PC-3 (cell line): ENCODE data around the gene HIPK1. TPM values are rescaled to one million over a fixed set of nuclear protein-coding genes. Genes with fewer than 3 reads are reported as not detected.

Experiments used
- ATAC-seq: fragments of 200-7000 bp; cut with Tn5 transposase; 2 replicates; pipeline ENCODE4 v1.9.1; 2020; ENCODE audit warnings: mild to moderate bottlenecking, moderate library complexity
- BruUV-seq: library from RNA; stranded (reverse); fragments of 400-500 nt; replicated peaks from 2 replicates; lab custom pipeline; 2021; lab: Mats Ljungman, UMichigan
- CTCF ChIA-PET: fragments of 300-600 bp; sonication (Branson Sonifier 250); formaldehyde crosslinking; loops from one replicate; lab custom pipeline; 2022; ENCODE audit warnings: antibody characterized with exemption; lab: Charles Lee
- POLR2A ChIA-PET: fragments of 300-600 bp; sonication (Branson Sonifier 250); formaldehyde crosslinking; loops from one replicate; lab custom pipeline; 2022; ENCODE audit warnings: antibody characterized with exemption; ENCODE audit not compliant: unreplicated experiment; lab: Charles Lee
- DNase-seq: peaks from one replicate; pipeline ENCODE4 v3.0.0-alpha.2; 2015
- H2AFZ ChIP-seq: fragments of 300-600 bp; sonication (generic); 2 replicates; pipeline ENCODE4 v1.6.0; 2016; ENCODE audit warnings: antibody characterized with exemption, low read length
- H3F3A ChIP-seq: fragments of 300-600 bp; sonication (generic); one replicate; pipeline ENCODE4 v1.6.0; 2017; ENCODE audit warnings: antibody characterized with exemption, low read length, control low read depth, mild to moderate bottlenecking; ENCODE audit not compliant: unreplicated experiment
- H3K27ac ChIP-seq: fragments of 300-600 bp; sonication (generic); 2 replicates; pipeline ENCODE4 v1.5.1; 2016; ENCODE audit warnings: mild to moderate bottlenecking, low read length
- H3K27me3 ChIP-seq: fragments of 300-600 bp; sonication (generic); 2 replicates; pipeline ENCODE4 v1.6.1; 2016; ENCODE audit warnings: low read length, mixed read lengths
- H3K36me3 ChIP-seq: fragments of 300-600 bp; sonication (generic); 2 replicates; pipeline ENCODE4 v1.6.1; 2016; ENCODE audit warnings: low read depth, mixed run types, low read length, mixed read lengths
- H3K4me1 ChIP-seq: fragments of 300-600 bp; sonication (generic); 2 replicates; pipeline ENCODE4 v1.5.1; 2016; ENCODE audit warnings: low read length; ENCODE audit not compliant: insufficient read depth
- H3K4me2 ChIP-seq: fragments of 300-600 bp; sonication (generic); 2 replicates; pipeline ENCODE4 v1.6.0; 2016; ENCODE audit warnings: low read length
- H3K4me3 ChIP-seq: fragments of 300-600 bp; sonication (generic); 2 replicates; pipeline ENCODE4 v1.5.1; 2016; ENCODE audit warnings: mild to moderate bottlenecking, low read length, mixed read lengths
- H3K79me2 ChIP-seq: fragments of 300-600 bp; sonication (generic); 2 replicates; pipeline ENCODE4 v1.6.1; 2017; ENCODE audit warnings: low read length, mixed read lengths
- H3K9ac ChIP-seq: fragments of 300-600 bp; sonication (generic); 2 replicates; pipeline ENCODE4 v1.6.0; 2016; ENCODE audit warnings: mild to moderate bottlenecking, low read length
- H3K9me2 ChIP-seq: fragments of 300-600 bp; sonication (generic); replicated peaks from 2 replicates; pipeline ENCODE4 v1.6.1; 2016; ENCODE audit warnings: mixed run types, low read length, mixed read lengths
- H3K9me3 ChIP-seq: fragments of 300-600 bp; sonication (generic); 2 replicates; pipeline ENCODE4 v1.6.1; 2016; ENCODE audit warnings: low read length, mixed read lengths
- H4K20me1 ChIP-seq: fragments of 300-600 bp; sonication (generic); 2 replicates; pipeline ENCODE4 v1.6.1; 2016; ENCODE audit warnings: low read length, mixed read lengths
- CTCF ChIP-seq: fragments of 300-600 bp; sonication (generic); conservative IDR thresholded peaks from 2 replicates; pipeline ENCODE4 v1.5.1; 2017; ENCODE audit warnings: antibody characterized with exemption, low read depth, mild to moderate bottlenecking, low read length
- EZH2 ChIP-seq: fragments of 300-600 bp; sonication (generic); IDR thresholded peaks from one replicate; pipeline ENCODE4 v1.6.1; 2017; ENCODE audit warnings: antibody characterized with exemption, mild to moderate bottlenecking, low read length; ENCODE audit not compliant: unreplicated experiment
- EZH2phosphoT487 ChIP-seq: fragments of 300-600 bp; sonication (generic); IDR thresholded peaks from 2 replicates; pipeline ENCODE4 v1.6.1; 2018; ENCODE audit warnings: mild to moderate bottlenecking, antibody characterized with exemption, low read length, borderline replicate concordance
- intact Hi-C: fragments of 100-400 bp; cut with micrococcal nuclease; formaldehyde crosslinking; loops from 2 replicates; pipeline ENCODE4 v1.9.0; 2023
- total RNA-seq: library from RNA; depleted of rRNA; stranded (reverse); fragments of >200 nt; gene quantifications from 2 replicates; pipeline ENCODE4 v1.2.3, GENCODE V29; 2014

The HIPK1 gene
- total RNA-seq, 1 experiment from 2014 or later: 19.9 TPM

- BruUV-seq: no TSS peak
- Histone ChIP-seq H3K27me3 (no peaks in the 10 kb centered on the region), H3K79me2 (no peaks in the 10 kb centered on the region), H3K9me3 (0 out of 2 replicates have a peak, but pooled peaks cover under 1% of the 10 kb centered on the region), H3K4me2 (no peak overlapping the region), H3K27ac (no peak overlapping the region), H2AFZ (no peak overlapping the region), H3K9me2 (no peaks in the 10 kb centered on the region), H3F3A (no peaks in the 10 kb centered on the region), H3K4me1 (no peaks in the 10 kb centered on the region), H3K4me3 (no peak overlapping the region), H4K20me1 (no peaks in the 10 kb centered on the region), H3K36me3 (no peaks in the 10 kb centered on the region), H3K9ac (no peak overlapping the region)
- POLR2A ChIA-PET: no interaction called here
- no peak for DNase-seq
- CTCF ChIA-PET: no interaction called here
- TF ChIP-seq EZH2 (no peak), CTCF (no peak), EZH2phosphoT487 (no peak)
- intact Hi-C loops: loop anchor here (5.0 kb wide), 1 partner anchor 41 kb away; no protein-coding TSS in a partner anchor
- ATAC-seq: no peak
Measured at GRCh38 chr1:113991467-113991997, 62.4 kb downstream of the HIPK1 start.

- no peak overlapping the region for H3K27ac ChIP-seq
- no peak overlapping the region for H3K9ac ChIP-seq
- H3K79me2 ChIP-seq: no peaks in the 10 kb centered on the region
- no peaks in the 10 kb centered on the region for H3K4me1 ChIP-seq
- no peak overlapping the region for H3K4me2 ChIP-seq
- H3K4me3 ChIP-seq: no peak overlapping the region
- no peaks in the 10 kb centered on the region for H3K27me3 ChIP-seq
- H3K9me2 ChIP-seq: no peaks in the 10 kb centered on the region
- no peaks in the 10 kb centered on the region for H3K36me3 ChIP-seq
- ATAC-seq: no peak
- H4K20me1 ChIP-seq: no peaks in the 10 kb centered on the region
- 0 out of 2 replicates have a peak, but pooled peaks cover 2% of the 10 kb centered on the region for H3K9me3 ChIP-seq
- TF ChIP-seq CTCF (no peak), EZH2phosphoT487 (no peak), EZH2 (no peak)
- no peak overlapping the region for H2AFZ ChIP-seq
- H3F3A ChIP-seq: no peaks in the 10 kb centered on the region
- DNase-seq: no peak
- intact Hi-C loops: loop anchor here (5.0 kb wide), 1 partner anchor 39 kb away; no protein-coding TSS in a partner anchor
- ChIA-PET CTCF (no interaction called here), POLR2A (no interaction called here)
- no TSS peak for BruUV-seq
Measured at GRCh38 chr1:113993072-113993471, 63.9 kb downstream of the HIPK1 start.

- Histone ChIP-seq H3K27ac (no peak overlapping the region), H3K4me3 (no peak overlapping the region), H3K4me1 (no peaks in the 10 kb centered on the region), H3K27me3 (no peaks in the 10 kb centered on the region), H3K36me3 (no peaks in the 10 kb centered on the region), H2AFZ (no peak overlapping the region), H3K4me2 (no peak overlapping the region), H3K9me3 (0 out of 2 replicates have a peak, but pooled peaks cover 2% of the 10 kb centered on the region), H3K79me2 (no peaks in the 10 kb centered on the region), H4K20me1 (no peaks in the 10 kb centered on the region), H3K9me2 (no peaks in the 10 kb centered on the region), H3K9ac (no peak overlapping the region), H3F3A (no peaks in the 10 kb centered on the region)
- ATAC-seq: no peak
- no TSS peak for BruUV-seq
- TF ChIP-seq CTCF: no peak
- no peak for TF ChIP-seq EZH2phosphoT487
- TF ChIP-seq EZH2: no peak
- POLR2A ChIA-PET: no interaction called here
- intact Hi-C loops: loop anchor here (5.0 kb wide), 1 partner anchor 39 kb away; no protein-coding TSS in a partner anchor
- CTCF ChIA-PET: no interaction called here
- no peak for DNase-seq
Measured at GRCh38 chr1:113993766-113994165, 64.6 kb downstream of the HIPK1 start.
